PC-3 (cell line): Measurements from ENCODE around the gene CARS1.

ENCODE experiments used
- CTCF ChIP-seq: fragments of 300-600 bp; sonication (generic); conservative IDR thresholded peaks from 2 replicates; pipeline ENCODE4 v1.5.1; 2017; ENCODE audit warnings: antibody characterized with exemption, low read depth, mild to moderate bottlenecking, low read length
- EZH2 ChIP-seq: fragments of 300-600 bp; sonication (generic); IDR thresholded peaks from one replicate; pipeline ENCODE4 v1.6.1; 2017; ENCODE audit warnings: antibody characterized with exemption, mild to moderate bottlenecking, low read length; ENCODE audit not compliant: unreplicated experiment
- EZH2phosphoT487 ChIP-seq: fragments of 300-600 bp; sonication (generic); IDR thresholded peaks from 2 replicates; pipeline ENCODE4 v1.6.1; 2018; ENCODE audit warnings: mild to moderate bottlenecking, antibody characterized with exemption, low read length, borderline replicate concordance

- TF ChIP-seq CTCF, result no peak
- TF ChIP-seq EZH2, result no peak
- no peak for TF ChIP-seq EZH2phosphoT487
Measured at GRCh38 chr11:3035333-3035732, 21.9 kb downstream of the CARS1 start.
